Measurements from ENCODE around the gene HOXD3.

HOXD3 gene

DNA sequence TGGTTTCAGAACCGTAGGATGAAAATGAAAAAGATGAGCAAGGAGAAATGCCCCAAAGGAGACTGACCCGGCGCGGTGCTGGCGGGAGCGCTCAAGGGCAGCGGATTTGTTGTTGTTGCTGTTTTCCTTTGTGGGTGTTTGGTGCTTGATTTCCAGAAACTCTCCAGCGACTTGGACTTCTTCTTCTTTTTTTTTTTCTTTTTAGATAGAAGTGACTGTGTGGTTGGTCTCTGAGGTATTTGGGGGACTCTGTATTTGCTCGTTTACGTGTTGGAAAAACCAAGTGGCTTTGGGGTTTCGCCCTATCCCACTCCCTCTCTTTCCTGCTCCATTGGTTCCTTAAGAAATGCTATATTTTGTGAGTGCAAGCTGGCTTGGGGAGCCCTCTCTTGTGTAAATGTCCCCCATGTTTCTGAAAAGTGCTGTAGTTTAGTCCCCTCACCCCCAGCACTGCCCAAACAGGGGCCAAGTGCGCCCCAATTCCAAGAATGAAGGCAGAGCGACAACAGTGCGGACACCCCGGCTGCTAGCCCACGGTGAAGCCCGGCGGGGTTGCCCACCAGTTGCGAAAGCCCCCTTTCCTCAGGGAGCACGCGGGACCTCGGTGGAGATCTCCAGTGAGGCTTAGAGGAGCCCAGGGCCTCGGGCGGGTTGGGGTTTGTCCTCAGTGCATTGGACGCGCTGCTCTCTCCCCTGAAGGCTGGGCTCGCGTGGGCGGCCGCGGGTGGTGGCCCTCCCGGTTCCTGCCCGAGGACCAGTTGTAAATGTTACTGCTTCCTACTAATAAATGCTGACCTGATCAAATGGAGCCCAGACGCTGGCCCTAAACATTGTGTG is 32.8 kb upstream of the HOXD3 start:
- no peaks in the 10 kb centered on the region for H3K9me3 Mint-ChIP-seq
- H3K27ac Mint-ChIP-seq (ENCODE audit: low read depth): no peak overlapping the region
- no peak overlapping the region for H3K4me3 Mint-ChIP-seq
- peaks cover 16% of the 10 kb centered on the region for H3K4me1 Mint-ChIP-seq
- peaks cover 85% of the 10 kb centered on the region for H3K27me3 Mint-ChIP-seq
- H3K36me3 Mint-ChIP-seq (ENCODE audit: insufficient read depth): peaks cover 27% of the 10 kb centered on the region
- ATAC-seq (replicated peaks; ENCODE audit: extremely low read depth, poor library complexity, severe bottlenecking) (no peak), DNase-seq (ENCODE audit: low spot score in 2 of 2) (no peak)

GRCh38 chr2:176124947-176125771 is 31.9 kb upstream of the HOXD3 start:
- ATAC-seq (replicated peaks; ENCODE audit: extremely low read depth, poor library complexity, severe bottlenecking) (no peak), DNase-seq (ENCODE audit: low spot score in 2 of 2) (no peak)
- H3K9me3 Mint-ChIP-seq: no peaks in the 10 kb centered on the region
- H3K4me1 Mint-ChIP-seq: peaks cover 16% of the 10 kb centered on the region
- peaks cover 78% of the 10 kb centered on the region for H3K27me3 Mint-ChIP-seq
- H3K36me3 Mint-ChIP-seq (ENCODE audit: insufficient read depth): peaks cover 27% of the 10 kb centered on the region
- H3K4me3 Mint-ChIP-seq: no peak overlapping the region
- no peak overlapping the region for H3K27ac Mint-ChIP-seq (ENCODE audit: low read depth)

- Mint-ChIP-seq H3K9me3 (no peaks in the 10 kb centered on the region), H3K4me3 (no peak overlapping the region), H3K4me1 (peaks cover 18% of the 10 kb centered on the region)
Measured at GRCh38 chr2:176125772-176126054, 31.4 kb upstream of the HOXD3 start.

GRCh38 chr2:176126929-176127773 is 30.0 kb upstream of the HOXD3 start:
- Mint-ChIP-seq H3K4me3 (peak overlapping the region; percentile 54), H3K4me1 (peaks cover 26% of the 10 kb centered on the region), H3K27ac (ENCODE audit: low read depth) (no peak overlapping the region), H3K9me3 (no peaks in the 10 kb centered on the region), H3K27me3 (peaks cover 81% of the 10 kb centered on the region), H3K36me3 (ENCODE audit: insufficient read depth) (peaks cover 30% of the 10 kb centered on the region)
- ATAC-seq (replicated peaks; ENCODE audit: extremely low read depth, poor library complexity, severe bottlenecking) (no peak), DNase-seq (ENCODE audit: low spot score in 2 of 2) (peak; percentile 50 to 65)

More at GRCh38 chr2:176125772-176126054, 31.4 kb upstream of the HOXD3 start:
- Mint-ChIP-seq H3K36me3 (ENCODE audit: insufficient read depth) (peaks cover 30% of the 10 kb centered on the region), H3K27me3 (peaks cover 76% of the 10 kb centered on the region), H3K27ac (ENCODE audit: low read depth) (no peak overlapping the region)
- ATAC-seq (replicated peaks; ENCODE audit: extremely low read depth, poor library complexity, severe bottlenecking) (no peak), DNase-seq (ENCODE audit: low spot score in 2 of 2) (no peak)

DNA sequence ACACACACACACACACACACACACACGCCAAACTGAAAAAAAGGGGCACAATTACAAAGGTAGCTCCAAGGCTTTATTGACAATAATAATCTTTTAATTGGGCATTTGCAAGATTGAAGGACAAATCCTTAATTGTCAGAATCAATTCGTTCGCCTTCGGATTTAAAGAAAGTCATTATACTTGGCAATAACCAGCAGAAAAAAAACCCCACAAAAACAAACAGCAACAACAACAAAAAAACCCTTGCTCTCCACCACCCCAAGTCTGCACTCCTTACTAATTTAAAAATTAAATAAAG is 29.4 kb upstream of the HOXD3 start:
- ATAC-seq (replicated peaks; ENCODE audit: extremely low read depth, poor library complexity, severe bottlenecking) (no peak), DNase-seq (ENCODE audit: low spot score in 2 of 2) (no peak)
- Mint-ChIP-seq H3K4me1 (peaks cover 31% of the 10 kb centered on the region), H3K4me3 (peak overlapping the region; percentile 54), H3K36me3 (ENCODE audit: insufficient read depth) (peaks cover 34% of the 10 kb centered on the region), H3K27me3 (peaks cover 87% of the 10 kb centered on the region), H3K9me3 (no peaks in the 10 kb centered on the region), H3K27ac (ENCODE audit: low read depth) (peak overlapping the region; percentile 60)

DNA sequence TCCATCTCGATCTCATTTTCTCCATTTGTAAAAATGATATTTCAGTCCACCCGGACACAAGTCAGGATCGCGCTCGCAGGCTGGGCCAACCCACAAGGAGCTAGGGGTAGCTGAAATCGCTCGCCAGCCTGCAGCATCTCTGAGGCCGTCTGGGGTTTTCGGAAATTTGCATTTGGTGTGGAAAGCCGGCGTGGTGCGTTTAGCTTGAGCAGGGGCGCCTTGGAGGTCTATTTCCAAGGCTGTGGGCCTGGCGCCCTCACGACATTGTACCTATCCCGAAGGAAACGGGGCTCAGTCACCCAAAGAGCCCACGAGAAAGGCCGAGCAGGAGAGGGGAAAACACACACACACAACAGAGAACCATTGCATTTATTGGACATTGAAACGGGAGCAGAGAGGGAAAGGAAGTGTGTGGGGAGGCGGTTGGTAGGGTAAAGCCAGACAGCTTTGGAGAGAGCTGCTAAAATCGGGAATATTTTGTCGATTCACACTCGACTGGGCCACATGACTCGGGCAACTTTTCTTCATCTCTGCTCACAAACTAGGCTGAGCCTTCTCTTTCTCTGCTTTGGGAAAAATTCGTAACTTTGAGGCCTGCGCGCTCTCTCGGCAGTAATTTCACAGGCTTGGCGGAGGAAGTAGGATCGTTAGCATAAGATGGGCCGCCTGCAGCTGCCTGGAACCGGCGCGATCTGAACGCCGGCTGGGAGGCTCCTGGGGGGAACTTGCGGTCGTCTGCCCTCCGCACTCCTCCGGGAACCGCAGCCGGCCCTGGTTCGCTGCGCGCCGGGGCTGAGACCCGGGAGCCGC is 28.7 kb upstream of the HOXD3 start:
- no peak for ATAC-seq (replicated peaks; ENCODE audit: extremely low read depth, poor library complexity, severe bottlenecking)
- no peak for DNase-seq (ENCODE audit: low spot score in 2 of 2)
- peak overlapping the region; percentile 60 for H3K27ac Mint-ChIP-seq (ENCODE audit: low read depth)
- peaks cover 31% of the 10 kb centered on the region for H3K4me1 Mint-ChIP-seq
- no peaks in the 10 kb centered on the region for H3K9me3 Mint-ChIP-seq
- H3K4me3 Mint-ChIP-seq: peak overlapping the region; percentile 54
- peaks cover 34% of the 10 kb centered on the region for H3K36me3 Mint-ChIP-seq (ENCODE audit: insufficient read depth)
- H3K27me3 Mint-ChIP-seq: peaks cover 91% of the 10 kb centered on the region

- Mint-ChIP-seq H3K9me3 (no peaks in the 10 kb centered on the region), H3K4me1 (peaks cover 31% of the 10 kb centered on the region), H3K27me3 (peaks cover 91% of the 10 kb centered on the region), H3K27ac (ENCODE audit: low read depth) (peak within 1 kb of the TSS; percentile 60), H3K4me3 (peak within 1 kb of the TSS; percentile 69), H3K36me3 (ENCODE audit: insufficient read depth) (peaks cover 30% of the 10 kb centered on the region)
- DNase-seq (ENCODE audit: low spot score in 2 of 2) (no peak), ATAC-seq (replicated peaks; ENCODE audit: extremely low read depth, poor library complexity, severe bottlenecking) (no peak)
Measured at GRCh38 chr2:176128982-176129796, 27.9 kb upstream of the HOXD3 start, which contains the start of gene HOXD8. Gene HOXD8 (plus strand): TSS chr2:176129705. CDS start chr2:176130367, 662 bp downstream.

DNA sequence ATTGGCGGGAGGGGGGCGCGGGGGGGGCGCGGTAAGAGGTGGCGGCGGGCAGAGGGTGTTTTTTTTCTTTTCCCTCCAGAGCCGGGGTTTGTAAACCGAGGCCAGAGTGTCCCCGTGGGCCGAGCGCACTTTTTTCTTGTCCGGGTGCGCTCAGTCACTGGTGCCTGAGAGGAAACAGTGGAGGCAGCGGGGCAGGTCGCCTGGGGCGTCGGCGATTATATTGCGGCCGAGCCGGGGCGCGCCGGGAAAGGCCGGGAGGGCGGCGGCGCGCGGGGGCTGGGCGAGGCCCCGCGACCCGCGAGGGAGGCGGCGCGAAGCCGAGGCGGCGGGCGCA is 27.3 kb upstream of the HOXD3 start:
- peaks cover 31% of the 10 kb centered on the region for H3K4me1 Mint-ChIP-seq
- DNase-seq (ENCODE audit: low spot score in 2 of 2) (no peak), ATAC-seq (replicated peaks; ENCODE audit: extremely low read depth, poor library complexity, severe bottlenecking) (no peak)
- peaks cover 28% of the 10 kb centered on the region for H3K36me3 Mint-ChIP-seq (ENCODE audit: insufficient read depth)
- H3K4me3 Mint-ChIP-seq: peak overlapping the region; percentile 25
- peaks cover 90% of the 10 kb centered on the region for H3K27me3 Mint-ChIP-seq
- no peak overlapping the region for H3K27ac Mint-ChIP-seq (ENCODE audit: low read depth)
- no peaks in the 10 kb centered on the region for H3K9me3 Mint-ChIP-seq

- DNase-seq (ENCODE audit: low spot score in 2 of 2) (no peak), ATAC-seq (replicated peaks; ENCODE audit: extremely low read depth, poor library complexity, severe bottlenecking) (peak; percentile 22)
- Mint-ChIP-seq H3K36me3 (ENCODE audit: insufficient read depth) (peaks cover 28% of the 10 kb centered on the region), H3K27me3 (peaks cover 90% of the 10 kb centered on the region), H3K4me1 (peaks cover 34% of the 10 kb centered on the region), H3K27ac (ENCODE audit: low read depth) (peak overlapping the region; percentile 55), H3K4me3 (peak overlapping the region; percentile 69), H3K9me3 (no peaks in the 10 kb centered on the region)
Measured at GRCh38 chr2:176130147-176130956, 26.8 kb upstream of the HOXD3 start.

- H3K4me3 Mint-ChIP-seq: peak overlapping the region; percentile 69
- peaks cover 40% of the 10 kb centered on the region for H3K4me1 Mint-ChIP-seq
- H3K27ac Mint-ChIP-seq (ENCODE audit: low read depth): peak overlapping the region; percentile 55
- peaks cover 30% of the 10 kb centered on the region for H3K36me3 Mint-ChIP-seq (ENCODE audit: insufficient read depth)
- no peaks in the 10 kb centered on the region for H3K9me3 Mint-ChIP-seq
- peaks cover 90% of the 10 kb centered on the region for H3K27me3 Mint-ChIP-seq
- no peak for ATAC-seq (replicated peaks; ENCODE audit: extremely low read depth, poor library complexity, severe bottlenecking)
- DNase-seq (ENCODE audit: low spot score in 2 of 2): no peak
Measured at GRCh38 chr2:176130957-176131847, 25.9 kb upstream of the HOXD3 start.
